Astrocyte of the cerebellum (primary cell): ENCODE results near the gene SH3BP2.

ENCODE experiments used
- DNase-seq: peaks from one replicate; pipeline ENCODE4 v3.0.0-alpha.2; 2011; ENCODE audit warnings: low read depth
- H3K4me3 ChIP-seq: 2 replicates; pipeline ENCODE4 v1.5.1; 2011; ENCODE audit warnings: mild to moderate bottlenecking, low read depth, low read length, moderate library complexity
- in situ Hi-C: cut with HindIII; loops from 2 replicates; pipeline ENCODE4 v1.10.0; 2017; ENCODE audit warnings: low sequenced_read_pairs
- TF ChIP-seq, protein P1 (sequence below): IDR thresholded peaks from 2 replicates; pipeline ENCODE4 v1.5.1; 2012; ENCODE audit warnings: low read length, low read depth, moderate library complexity, mild to moderate bottlenecking; ENCODE audit errors: missing control alignments

The SH3BP2 gene

DNA sequence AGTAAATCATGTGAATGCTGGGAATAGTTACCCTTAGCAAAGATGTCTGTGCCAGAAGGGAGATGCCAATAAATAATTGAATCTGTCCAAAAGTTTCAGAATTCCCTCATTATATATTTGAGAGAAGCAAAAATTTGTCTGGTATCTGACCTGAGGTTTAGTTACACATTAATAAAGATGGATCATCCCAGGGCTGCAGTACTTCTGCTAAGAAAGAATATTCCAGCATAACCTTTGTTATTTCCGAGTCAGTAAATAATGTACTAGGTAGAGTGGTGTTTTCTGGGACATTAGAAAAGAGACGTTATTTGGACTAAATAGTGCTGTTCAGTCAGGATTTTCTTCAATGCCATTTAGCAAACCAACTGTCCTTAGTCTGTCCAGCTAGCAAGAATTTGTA lies 77.2 kb downstream of the SH3BP2 start:
- no peak overlapping the region for H3K4me3 ChIP-seq
- DNase-seq: no peak
- in situ Hi-C loops: no loop called here
- TF ChIP-seq, protein P1, sequence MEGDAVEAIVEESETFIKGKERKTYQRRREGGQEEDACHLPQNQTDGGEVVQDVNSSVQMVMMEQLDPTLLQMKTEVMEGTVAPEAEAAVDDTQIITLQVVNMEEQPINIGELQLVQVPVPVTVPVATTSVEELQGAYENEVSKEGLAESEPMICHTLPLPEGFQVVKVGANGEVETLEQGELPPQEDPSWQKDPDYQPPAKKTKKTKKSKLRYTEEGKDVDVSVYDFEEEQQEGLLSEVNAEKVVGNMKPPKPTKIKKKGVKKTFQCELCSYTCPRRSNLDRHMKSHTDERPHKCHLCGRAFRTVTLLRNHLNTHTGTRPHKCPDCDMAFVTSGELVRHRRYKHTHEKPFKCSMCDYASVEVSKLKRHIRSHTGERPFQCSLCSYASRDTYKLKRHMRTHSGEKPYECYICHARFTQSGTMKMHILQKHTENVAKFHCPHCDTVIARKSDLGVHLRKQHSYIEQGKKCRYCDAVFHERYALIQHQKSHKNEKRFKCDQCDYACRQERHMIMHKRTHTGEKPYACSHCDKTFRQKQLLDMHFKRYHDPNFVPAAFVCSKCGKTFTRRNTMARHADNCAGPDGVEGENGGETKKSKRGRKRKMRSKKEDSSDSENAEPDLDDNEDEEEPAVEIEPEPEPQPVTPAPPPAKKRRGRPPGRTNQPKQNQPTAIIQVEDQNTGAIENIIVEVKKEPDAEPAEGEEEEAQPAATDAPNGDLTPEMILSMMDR: no peak

DNA sequence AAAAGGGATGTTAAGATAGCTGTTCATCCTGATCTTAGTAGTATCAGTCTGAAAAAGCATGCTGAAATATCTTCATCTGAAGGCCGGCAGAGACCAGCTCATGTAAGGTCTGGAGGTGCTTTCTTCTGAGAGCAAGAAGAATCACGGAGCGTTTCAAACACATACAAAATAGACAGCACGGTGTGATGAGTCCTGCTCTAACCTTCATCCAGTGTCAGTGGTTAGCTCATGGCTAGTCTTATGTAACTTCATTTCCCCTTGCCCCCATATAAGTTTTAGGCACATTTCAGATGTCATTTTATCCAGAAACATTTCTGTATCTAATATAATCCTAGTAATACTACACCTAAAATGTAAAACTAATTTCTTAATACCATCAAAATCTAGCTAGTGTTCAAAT lies 78.6 kb downstream of the SH3BP2 start:
- in situ Hi-C loops: no loop called here
- no peak for DNase-seq
- TF ChIP-seq, protein P1: no peak
- no peak overlapping the region for H3K4me3 ChIP-seq

- no peak overlapping the region for H3K4me3 ChIP-seq
- no peak for DNase-seq
- TF ChIP-seq, protein P1: no peak
- in situ Hi-C loops: no loop called here
Measured at GRCh38 chr4:2871911-2872310, 79.0 kb downstream of the SH3BP2 start.

- DNase-seq: no peak
- TF ChIP-seq, protein P1: no peak
- in situ Hi-C loops: no loop called here
- H3K4me3 ChIP-seq: no peak overlapping the region
Measured at GRCh38 chr4:2873329-2873728, 80.4 kb downstream of the SH3BP2 start.

- TF ChIP-seq, protein P1: no peak
- no peak for DNase-seq
- in situ Hi-C loops: no loop called here
- no peak overlapping the region for H3K4me3 ChIP-seq
Measured at GRCh38 chr4:2874861-2875260, 82.0 kb downstream of the SH3BP2 start.

DNA sequence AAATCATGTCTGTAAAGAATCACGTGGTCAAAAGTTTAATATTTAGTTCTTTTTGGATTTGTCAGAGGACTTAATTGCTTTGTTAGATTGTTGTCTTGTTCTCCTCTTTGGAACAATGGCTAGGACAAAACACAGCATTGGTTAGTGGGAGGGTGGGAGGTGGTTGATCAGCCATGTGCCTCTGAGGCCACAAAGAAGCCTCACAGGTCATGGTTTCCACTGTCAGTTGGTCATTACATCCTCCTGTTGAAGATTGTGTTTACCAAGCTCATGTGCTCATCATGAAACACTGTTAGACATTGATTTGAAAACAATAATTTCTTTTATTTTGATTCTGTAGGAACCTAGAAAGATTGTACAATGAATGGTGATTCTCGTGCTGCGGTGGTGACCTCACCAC lies 82.7 kb downstream of the SH3BP2 start:
- TF ChIP-seq, protein P1: no peak
- H3K4me3 ChIP-seq: no peak overlapping the region
- no peak for DNase-seq
- in situ Hi-C loops: no loop called here

- TF ChIP-seq, protein P1: no peak
- in situ Hi-C loops: no loop called here
Measured at GRCh38 chr4:2878346-2878745, 85.5 kb downstream of the SH3BP2 start.

More at GRCh38 chr4:2878346-2878745, 85.5 kb downstream of the SH3BP2 start:
- DNase-seq: no peak
- H3K4me3 ChIP-seq: no peak overlapping the region
